IMR-90 (cell line): ENCODE results near the gene DSE. TPM values are rescaled to one million over a fixed set of nuclear protein-coding genes. Genes with fewer than 3 reads are reported as not detected.

Experiments
- ATAC-seq: fragments of 200-7000 bp; cut with Tn5 transposase; 2 replicates; pipeline ENCODE4 v1.9.1; 2020; ENCODE audit warnings: low read depth, mild to moderate bottlenecking, moderate library complexity
- BruUV-seq: library from RNA; stranded (reverse); fragments of 400-500 nt; replicated peaks from 2 replicates; lab custom pipeline; 2021; lab: Mats Ljungman, UMichigan
- CTCF ChIA-PET: fragments of 300-600 bp; formaldehyde crosslinking; extraction: SDS; loops from one replicate; lab custom pipeline; 2021; ENCODE audit warnings: antibody characterized with exemption; lab: Yijun Ruan, JAX
- POLR2A ChIA-PET: fragments of 300-600 bp; sonication (Branson Sonifier 250); formaldehyde crosslinking; loops from one replicate; lab custom pipeline; 2022; ENCODE audit warnings: antibody characterized with exemption; ENCODE audit not compliant: unreplicated experiment; lab: Charles Lee
- DNase-seq: peaks from one replicate; pipeline ENCODE4 v3.0.0; 2013
- H2AFZ ChIP-seq: replicated peaks from 2 replicates; pipeline ENCODE3; 2013; ENCODE audit warnings: low read length, mild to moderate bottlenecking; ENCODE audit not compliant: poor library complexity
- H2AK5ac ChIP-seq: 2 replicates; pipeline ENCODE4 v1.6.1; 2013; ENCODE audit warnings: low read depth, low read length, inconsistent platforms
- H2AK9ac ChIP-seq: replicated peaks from 2 replicates; pipeline ENCODE3; 2013; ENCODE audit warnings: mild to moderate bottlenecking, low read depth, low read length, moderate library complexity; ENCODE audit not compliant: poor library complexity
- H2BK120ac ChIP-seq: 2 replicates; pipeline ENCODE4 v1.6.1; 2013; ENCODE audit warnings: low read depth, low read length, inconsistent platforms
- H2BK15ac ChIP-seq: 3 replicates; pipeline ENCODE4 v1.6.1; 2013; ENCODE audit warnings: low read depth, low read length, inconsistent platforms
- H2BK20ac ChIP-seq: 2 replicates; pipeline ENCODE4 v1.6.1; 2013; ENCODE audit warnings: low read depth, mild to moderate bottlenecking, inconsistent platforms, low read length, moderate library complexity
- H2BK5ac ChIP-seq: 2 replicates; pipeline ENCODE4 v1.6.1; 2013; ENCODE audit warnings: mild to moderate bottlenecking, low read depth, low read length, inconsistent platforms; ENCODE audit not compliant: poor library complexity, severe bottlenecking
- H3K14ac ChIP-seq: replicated peaks from 2 replicates; pipeline ENCODE4 v1.6.1; 2013; ENCODE audit warnings: low read depth, low read length, inconsistent platforms
- H3K18ac ChIP-seq: 2 replicates; pipeline ENCODE4 v1.6.1; 2013; ENCODE audit warnings: low read depth, low read length, control low read depth
- H3K23ac ChIP-seq: 2 replicates; pipeline ENCODE4 v1.6.1; 2013; ENCODE audit warnings: low read depth, low read length, inconsistent platforms
- H3K27ac ChIP-seq: 2 replicates; pipeline ENCODE4 v1.5.1; 2013; ENCODE audit warnings: mild to moderate bottlenecking, control low read depth, low read length; ENCODE audit not compliant: insufficient read depth
- H3K27me3 ChIP-seq: 2 replicates; pipeline ENCODE4 v1.6.1; 2013; ENCODE audit warnings: low read length; ENCODE audit not compliant: control insufficient read depth, insufficient read depth
- H3K36me3 ChIP-seq: 2 replicates; pipeline ENCODE4 v1.6.1; 2013; ENCODE audit warnings: low read length, mixed read lengths; ENCODE audit not compliant: control insufficient read depth, insufficient read depth
- H3K4ac ChIP-seq: 2 replicates; pipeline ENCODE4 v1.6.1; 2013; ENCODE audit warnings: low read depth, low read length, inconsistent platforms
- H3K4me1 ChIP-seq: 2 replicates; pipeline ENCODE4 v1.6.1; 2013; ENCODE audit warnings: low read length, mixed read lengths; ENCODE audit not compliant: control insufficient read depth, insufficient read depth
- H3K4me2 ChIP-seq: 2 replicates; pipeline ENCODE4 v1.6.1; 2013; ENCODE audit warnings: low read depth, mild to moderate bottlenecking, control low read depth, low read length, moderate library complexity
- H3K4me3 ChIP-seq: 2 replicates; pipeline ENCODE4 v1.5.1; 2013; ENCODE audit warnings: low read depth, mild to moderate bottlenecking, control low read depth, low read length, moderate library complexity; ENCODE audit not compliant: insufficient read depth
- H3K56ac ChIP-seq: 2 replicates; pipeline ENCODE4 v1.6.1; 2013; ENCODE audit warnings: low read length, inconsistent platforms; ENCODE audit not compliant: insufficient read depth; ENCODE audit errors: extremely low read depth
- H3K79me1 ChIP-seq, 2 experiments: 2 replicates each; pipeline ENCODE4 v1.6.1; 2013; ENCODE audit warnings: low read length in 2 of 2, inconsistent platforms in 1 of 2, low read depth in 1 of 2
- H3K9ac ChIP-seq: 2 replicates; pipeline ENCODE4 v1.6.1; 2013; ENCODE audit warnings: low read depth, low read length, control low read depth
- H3K9me1 ChIP-seq: 2 replicates; pipeline ENCODE4 v1.6.1; 2013; ENCODE audit warnings: low read length, inconsistent platforms; ENCODE audit not compliant: insufficient read depth
- H3K9me3 ChIP-seq: 2 replicates; pipeline ENCODE4 v1.6.1; 2013; ENCODE audit warnings: low read length; ENCODE audit not compliant: control insufficient read depth, insufficient read depth
- H4K20me1 ChIP-seq: 2 replicates; pipeline ENCODE4 v1.6.1; 2013; ENCODE audit warnings: low read length, inconsistent platforms; ENCODE audit not compliant: insufficient read depth
- H4K5ac ChIP-seq: 2 replicates; pipeline ENCODE4 v1.6.1; 2013; ENCODE audit warnings: mild to moderate bottlenecking, low read depth, low read length, control low read depth
- H4K8ac ChIP-seq, 2 experiments: 2 replicates each; pipeline ENCODE4 v1.6.1; 2013; ENCODE audit warnings: low read depth in 2 of 2, low read length in 2 of 2, control low read depth in 1 of 2, inconsistent platforms in 1 of 2
- H4K91ac ChIP-seq: 2 replicates; pipeline ENCODE4 v1.6.1; 2013; ENCODE audit warnings: low read depth, low read length, inconsistent platforms; ENCODE audit not compliant: insufficient read depth
- CEBPB ChIP-seq: IDR thresholded peaks from 2 replicates; pipeline ENCODE4 v1.6.1; 2012; ENCODE audit warnings: low read depth, low read length, improper control_type of control experiment
- CHD1 ChIP-seq: IDR thresholded peaks from 2 replicates; pipeline ENCODE4 v1.6.1; 2012; ENCODE audit warnings: low read depth, low read length, improper control_type of control experiment
- CTCF ChIP-seq: conservative IDR thresholded peaks from 2 replicates; pipeline ENCODE4 v1.5.1; 2012; ENCODE audit warnings: mild to moderate bottlenecking, low read depth, low read length, improper control_type of control experiment
- FOS ChIP-seq: fragments of 150-350 bp; IDR thresholded peaks from 2 replicates; pipeline ENCODE4 v1.6.1; 2016; ENCODE audit warnings: low read depth, low read length
- MAFK ChIP-seq: IDR thresholded peaks from 2 replicates; pipeline ENCODE4 v1.6.1; 2012; ENCODE audit warnings: low read depth, low read length, improper control_type of control experiment
- MAZ ChIP-seq: IDR thresholded peaks from 2 replicates; pipeline ENCODE4 v1.6.1; 2012; ENCODE audit warnings: low read depth, mild to moderate bottlenecking, low read length, improper control_type of control experiment, moderate library complexity, borderline replicate concordance
- MXI1 ChIP-seq: IDR thresholded peaks from 2 replicates; pipeline ENCODE4 v1.6.1; 2012; ENCODE audit warnings: low read depth, mild to moderate bottlenecking, low read length, moderate library complexity, borderline replicate concordance
- NFE2L2 ChIP-seq: fragments of 150-350 bp; IDR thresholded peaks from 2 replicates; pipeline ENCODE4 v1.6.1; 2016; ENCODE audit warnings: low read depth, mild to moderate bottlenecking, low read length
- POLR2A ChIP-seq: IDR thresholded peaks from 2 replicates; pipeline ENCODE4 v1.6.1; 2012; ENCODE audit warnings: mild to moderate bottlenecking, low read depth, low read length
- RCOR1 ChIP-seq: IDR thresholded peaks from 2 replicates; pipeline ENCODE4 v1.6.1; 2012; ENCODE audit warnings: mild to moderate bottlenecking, low read length, improper control_type of control experiment; ENCODE audit not compliant: insufficient replicate concordance
- RFX5 ChIP-seq: IDR thresholded peaks from 2 replicates; pipeline ENCODE4 v1.8.0; 2012; ENCODE audit warnings: low read depth, mild to moderate bottlenecking, low read length, moderate library complexity
- SMC3 ChIP-seq: fragments of 150-350 bp; IDR thresholded peaks from 2 replicates; pipeline ENCODE4 v1.6.1; 2016; ENCODE audit warnings: low read depth, mild to moderate bottlenecking, antibody characterized with exemption, low read length, moderate library complexity
- dilution Hi-C: fragments of 300-500 bp; cut with HindIII; formaldehyde crosslinking; loops from one replicate; pipeline ENCODE4 v1.14.3; 2018; ENCODE audit warnings: low sequenced_read_pairs; ENCODE audit not compliant: unreplicated experiment
- in situ Hi-C: fragments of 300-500 bp; cut with MboI; formaldehyde crosslinking; loops from 3 replicates; pipeline ENCODE4 v1.14.3; 2019; ENCODE audit warnings: low sequenced_read_pairs, inconsistent platforms, mixed read lengths
- intact Hi-C: fragments of 100-400 bp; cut with micrococcal nuclease; formaldehyde crosslinking; loops from 2 replicates; pipeline ENCODE4 v1.10.0; 2022
- polyA plus RNA-seq, 3 experiments: library from polyadenylated mRNA; depleted of rRNA; stranded (reverse); fragments of >200 nt; gene quantifications; 2 replicates each; pipeline ENCODE4 v1.2.3, GENCODE V29; 2012; ENCODE audit warnings: low replicate concordance in 1 of 3
- total RNA-seq: library from RNA; depleted of rRNA; stranded (reverse); fragments of >200 nt; gene quantifications from 2 replicates; pipeline ENCODE4 v1.2.3, GENCODE V29; 2012
- TF ChIP-seq, protein P1 (sequence below): fragments of 150-350 bp; IDR thresholded peaks from 2 replicates; pipeline ENCODE4 v1.6.1; 2017; ENCODE audit warnings: mild to moderate bottlenecking, antibody characterized with exemption, low read length, low read depth
- TF ChIP-seq, protein P2 (sequence below): fragments of 150-350 bp; IDR thresholded peaks from 2 replicates; pipeline ENCODE4 v1.6.1; 2016; ENCODE audit warnings: low read depth, mild to moderate bottlenecking, low read length, moderate library complexity, borderline replicate concordance

The DSE gene
- total and polyA plus RNA-seq, 2 of the 4 experiments (the other 2 are of a cell fraction), result 48.0 to 154 TPM

DNA sequence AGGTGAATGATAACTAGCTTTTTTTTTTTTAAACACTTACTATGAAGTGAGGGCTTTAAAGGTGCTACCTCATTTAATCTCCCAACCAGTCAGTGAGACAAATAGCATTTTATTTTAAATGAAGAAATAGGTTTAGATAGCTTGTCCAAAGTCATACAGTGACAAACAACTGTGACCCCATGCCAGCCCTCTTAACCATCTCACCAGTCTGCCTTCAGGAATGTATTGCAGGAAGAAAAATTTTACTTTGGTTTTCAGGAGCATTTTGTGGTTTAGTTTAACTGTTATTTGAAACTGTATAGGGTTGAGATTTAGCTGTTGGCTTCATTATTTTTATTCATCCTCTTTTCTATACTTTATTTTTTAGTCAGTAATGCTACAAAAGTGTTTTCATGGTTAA lies 18.6 kb downstream of the DSE start:
- TF ChIP-seq POLR2A (no peak), CEBPB (no peak), MAZ (no peak), SMC3 (no peak), RFX5 (no peak), MAFK (no peak), NFE2L2 (no peak), MXI1 (no peak), CTCF (no peak), CHD1 (no peak), RCOR1 (no peak), FOS (no peak)
- TF ChIP-seq, protein P1, sequence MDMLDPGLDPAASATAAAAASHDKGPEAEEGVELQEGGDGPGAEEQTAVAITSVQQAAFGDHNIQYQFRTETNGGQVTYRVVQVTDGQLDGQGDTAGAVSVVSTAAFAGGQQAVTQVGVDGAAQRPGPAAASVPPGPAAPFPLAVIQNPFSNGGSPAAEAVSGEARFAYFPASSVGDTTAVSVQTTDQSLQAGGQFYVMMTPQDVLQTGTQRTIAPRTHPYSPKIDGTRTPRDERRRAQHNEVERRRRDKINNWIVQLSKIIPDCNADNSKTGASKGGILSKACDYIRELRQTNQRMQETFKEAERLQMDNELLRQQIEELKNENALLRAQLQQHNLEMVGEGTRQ, result no peak
- TF ChIP-seq, protein P2, sequence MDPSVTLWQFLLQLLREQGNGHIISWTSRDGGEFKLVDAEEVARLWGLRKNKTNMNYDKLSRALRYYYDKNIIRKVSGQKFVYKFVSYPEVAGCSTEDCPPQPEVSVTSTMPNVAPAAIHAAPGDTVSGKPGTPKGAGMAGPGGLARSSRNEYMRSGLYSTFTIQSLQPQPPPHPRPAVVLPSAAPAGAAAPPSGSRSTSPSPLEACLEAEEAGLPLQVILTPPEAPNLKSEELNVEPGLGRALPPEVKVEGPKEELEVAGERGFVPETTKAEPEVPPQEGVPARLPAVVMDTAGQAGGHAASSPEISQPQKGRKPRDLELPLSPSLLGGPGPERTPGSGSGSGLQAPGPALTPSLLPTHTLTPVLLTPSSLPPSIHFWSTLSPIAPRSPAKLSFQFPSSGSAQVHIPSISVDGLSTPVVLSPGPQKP, result no peak
- Histone ChIP-seq H2AK9ac (no peak overlapping the region), H2AK5ac (no peak overlapping the region; the same call in 1 of the 2 replicates), H3K4me3 (no peak overlapping the region), H3K9me1 (peaks cover 25% of the 10 kb centered on the region), H3K27ac (no peak overlapping the region), H3K4me1 (peaks cover 19% of the 10 kb centered on the region), H2BK20ac (peak overlapping the region; percentile 55; the same call in 1 of the 2 replicates), H3K4me2 (no peak overlapping the region), H3K56ac (no peak overlapping the region), H4K8ac (peak overlapping the region in 1 of 2 experiments; percentile 44; a peak in 1 of 4 replicates), H3K79me1 (peaks cover 31 to 68% of the 10 kb centered on the region in 2 experiments), H2BK15ac (no peak overlapping the region), H3K9ac (no peak overlapping the region), H3K23ac (peak overlapping the region; percentile 33; the same call in 1 of the 2 replicates), H4K91ac (no peak overlapping the region), H2BK120ac (peak overlapping the region; percentile 50; the same call in 1 of the 2 replicates), H3K9me3 (no peaks in the 10 kb centered on the region), H2BK5ac (peak overlapping the region; percentile 49), H3K27me3 (no peaks in the 10 kb centered on the region), H3K4ac (peak overlapping the region; percentile 41; the same call in 1 of the 2 replicates), H3K36me3 (no peaks in the 10 kb centered on the region), H4K20me1 (peaks cover 32% of the 10 kb centered on the region; the same call in 1 of the 2 replicates), H3K14ac (no peak overlapping the region; the same call in 1 of the 2 replicates), H3K18ac (peak overlapping the region; percentile 27; the same call in 1 of the 2 replicates), H4K5ac (no peak overlapping the region), H2AFZ (no peak overlapping the region)
- ChIA-PET CTCF (interaction anchor here (1.3 kb wide), 1 partner anchor 101 kb away, joined by 3 read pairs; no protein-coding TSS in a partner anchor), POLR2A (interaction anchor here (0.8 kb wide), 1 partner anchor 15 kb away, joined by 4 read pairs; no protein-coding TSS in a partner anchor)
- no peak for DNase-seq
- ATAC-seq, result no peak
- BruUV-seq, result no TSS peak
- in situ Hi-C loops, result no loop called here
- intact Hi-C loops, result loop anchor here (5.0 kb wide), 1 partner anchor 123 kb away; the partner anchor contains the start of gene CALHM5
- dilution Hi-C loops, result no loop called here
